ENCODE measurements around the gene SPARC.

- TF ChIP-seq RAD21 (IDR thresholded peaks at IDR 0.05; ENCODE audit: low read depth) (no peak), TEAD4 (IDR thresholded peaks at IDR 0.05) (no peak), NFIC (IDR thresholded peaks at IDR 0.05) (peak; percentile 51; the same call in 1 of the 2 replicates), CEBPB (IDR thresholded peaks at IDR 0.05) (no peak), EGR1 (IDR thresholded peaks at IDR 0.05) (no peak), EP300 (IDR thresholded peaks at IDR 0.05; ENCODE audit: borderline replicate concordance) (peak; percentile 64), TAF1 (IDR thresholded peaks at IDR 0.05; ENCODE audit: low read depth) (no peak), FOXM1 (IDR thresholded peaks at IDR 0.05; ENCODE audit: borderline replicate concordance, low read depth) (peak; percentile 53; the same call in 1 of the 2 replicates), YY1 (IDR thresholded peaks at IDR 0.05; ENCODE audit: low read depth) (no peak), TCF12 (IDR thresholded peaks at IDR 0.05; ENCODE audit: low read depth) (peak; percentile 38; the same call in 1 of the 2 replicates), CREB1 (IDR thresholded peaks at IDR 0.05; ENCODE audit: low read depth) (no peak)
- TF ChIP-seq, protein P1, sequence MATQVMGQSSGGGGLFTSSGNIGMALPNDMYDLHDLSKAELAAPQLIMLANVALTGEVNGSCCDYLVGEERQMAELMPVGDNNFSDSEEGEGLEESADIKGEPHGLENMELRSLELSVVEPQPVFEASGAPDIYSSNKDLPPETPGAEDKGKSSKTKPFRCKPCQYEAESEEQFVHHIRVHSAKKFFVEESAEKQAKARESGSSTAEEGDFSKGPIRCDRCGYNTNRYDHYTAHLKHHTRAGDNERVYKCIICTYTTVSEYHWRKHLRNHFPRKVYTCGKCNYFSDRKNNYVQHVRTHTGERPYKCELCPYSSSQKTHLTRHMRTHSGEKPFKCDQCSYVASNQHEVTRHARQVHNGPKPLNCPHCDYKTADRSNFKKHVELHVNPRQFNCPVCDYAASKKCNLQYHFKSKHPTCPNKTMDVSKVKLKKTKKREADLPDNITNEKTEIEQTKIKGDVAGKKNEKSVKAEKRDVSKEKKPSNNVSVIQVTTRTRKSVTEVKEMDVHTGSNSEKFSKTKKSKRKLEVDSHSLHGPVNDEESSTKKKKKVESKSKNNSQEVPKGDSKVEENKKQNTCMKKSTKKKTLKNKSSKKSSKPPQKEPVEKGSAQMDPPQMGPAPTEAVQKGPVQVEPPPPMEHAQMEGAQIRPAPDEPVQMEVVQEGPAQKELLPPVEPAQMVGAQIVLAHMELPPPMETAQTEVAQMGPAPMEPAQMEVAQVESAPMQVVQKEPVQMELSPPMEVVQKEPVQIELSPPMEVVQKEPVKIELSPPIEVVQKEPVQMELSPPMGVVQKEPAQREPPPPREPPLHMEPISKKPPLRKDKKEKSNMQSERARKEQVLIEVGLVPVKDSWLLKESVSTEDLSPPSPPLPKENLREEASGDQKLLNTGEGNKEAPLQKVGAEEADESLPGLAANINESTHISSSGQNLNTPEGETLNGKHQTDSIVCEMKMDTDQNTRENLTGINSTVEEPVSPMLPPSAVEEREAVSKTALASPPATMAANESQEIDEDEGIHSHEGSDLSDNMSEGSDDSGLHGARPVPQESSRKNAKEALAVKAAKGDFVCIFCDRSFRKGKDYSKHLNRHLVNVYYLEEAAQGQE (IDR thresholded peaks at IDR 0.05; ENCODE audit: low read depth): no peak
- TF ChIP-seq, protein P2, sequence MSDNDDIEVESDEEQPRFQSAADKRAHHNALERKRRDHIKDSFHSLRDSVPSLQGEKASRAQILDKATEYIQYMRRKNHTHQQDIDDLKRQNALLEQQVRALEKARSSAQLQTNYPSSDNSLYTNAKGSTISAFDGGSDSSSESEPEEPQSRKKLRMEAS (IDR thresholded peaks at IDR 0.05): no peak; the same call in 1 of the 2 replicates
- TF ChIP-seq, protein P3, sequence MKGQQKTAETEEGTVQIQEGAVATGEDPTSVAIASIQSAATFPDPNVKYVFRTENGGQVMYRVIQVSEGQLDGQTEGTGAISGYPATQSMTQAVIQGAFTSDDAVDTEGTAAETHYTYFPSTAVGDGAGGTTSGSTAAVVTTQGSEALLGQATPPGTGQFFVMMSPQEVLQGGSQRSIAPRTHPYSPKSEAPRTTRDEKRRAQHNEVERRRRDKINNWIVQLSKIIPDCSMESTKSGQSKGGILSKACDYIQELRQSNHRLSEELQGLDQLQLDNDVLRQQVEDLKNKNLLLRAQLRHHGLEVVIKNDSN (IDR thresholded peaks at IDR 0.05): no peak
These were observed 67.8 kb downstream of the SPARC start for GRCh38 chr5:151618907-151619306.

Measured in Ishikawa (cell line).